Fibroblast of lung (primary cell): ENCODE results near the gene SHQ1. TPM values are rescaled to one million over a fixed set of nuclear protein-coding genes. Genes with fewer than 3 reads are reported as not detected.

ENCODE experiments used
- DNase-seq, 2 donors: peaks; one replicate each; pipeline versions ENCODE4 v3.0.0 to v3.0.0-alpha.2; 2010; ENCODE audit warnings: low read depth in 2 of 2
- H2AFZ ChIP-seq: 2 replicates; pipeline ENCODE4 v1.5.1; 2012; ENCODE audit warnings: low read length, control low read depth, inconsistent platforms
- H3K27ac ChIP-seq: 2 replicates; pipeline ENCODE4 v1.5.1; 2011; ENCODE audit warnings: low read length, control low read depth; ENCODE audit not compliant: insufficient read depth
- H3K27me3 ChIP-seq: 2 replicates; pipeline ENCODE4 v1.5.1; 2011; ENCODE audit warnings: mild to moderate bottlenecking, low read length; ENCODE audit not compliant: control insufficient read depth, insufficient read depth
- H3K36me3 ChIP-seq: 2 replicates; pipeline ENCODE4 v1.5.1; 2011; ENCODE audit warnings: low read length; ENCODE audit not compliant: control insufficient read depth, insufficient read depth
- H3K4me1 ChIP-seq: 2 replicates; pipeline ENCODE4 v1.5.1; 2011; ENCODE audit warnings: low read length; ENCODE audit not compliant: control insufficient read depth, insufficient read depth; ENCODE audit errors: extremely low read depth
- H3K4me2 ChIP-seq: 2 replicates; pipeline ENCODE4 v1.5.1; 2011; ENCODE audit warnings: low read length, control low read depth; ENCODE audit not compliant: insufficient read depth; ENCODE audit errors: extremely low read depth
- H3K4me3 ChIP-seq, 4 experiments: fragments of 200-600 bp in 1 of 4; sonication (generic) in 1 of 4; replicated peaks in 1 of 4; 2 replicates each; pipeline ENCODE4 v1.5.1; 2011 to 2016; ENCODE audit warnings: low read length in 4 of 4, low read depth in 3 of 4, mild to moderate bottlenecking in 3 of 4, control low read depth in 2 of 4, inconsistent platforms in 1 of 4, mixed read lengths in 1 of 4; ENCODE audit not compliant: insufficient read depth in 1 of 4; ENCODE audit errors: control extremely low read depth in 1 of 4
- H3K79me2 ChIP-seq: 2 replicates; pipeline ENCODE4 v1.5.1; 2012; ENCODE audit warnings: mild to moderate bottlenecking, low read length, inconsistent platforms; ENCODE audit not compliant: control insufficient read depth, insufficient read depth
- H3K9ac ChIP-seq: 2 replicates; pipeline ENCODE4 v1.5.1; 2011; ENCODE audit warnings: mild to moderate bottlenecking, low read length, control low read depth; ENCODE audit not compliant: insufficient read depth
- H3K9me3 ChIP-seq: 2 replicates; pipeline ENCODE4 v1.5.1; 2012; ENCODE audit warnings: low read depth, low read length; ENCODE audit not compliant: control insufficient read depth, insufficient read depth
- H4K20me1 ChIP-seq: 2 replicates; pipeline ENCODE4 v1.5.1; 2011; ENCODE audit warnings: low read length; ENCODE audit not compliant: control insufficient read depth, insufficient read depth; ENCODE audit errors: extremely low read depth
- CTCF ChIP-seq, 2 donors: IDR thresholded peaks in 1 of 2; conservative IDR thresholded peaks in 1 of 2; 1 replicate in 1 of 2; 2 replicates in 1 of 2; pipeline ENCODE4 v1.5.1; 2011 to 2012; ENCODE audit warnings: low read length in 2 of 2, control low read depth in 1 of 2, inconsistent platforms in 1 of 2, low read depth in 1 of 2, mild to moderate bottlenecking in 1 of 2
- EZH2 ChIP-seq: IDR thresholded peaks from 2 replicates; pipeline ENCODE4 v1.5.1; 2012; ENCODE audit warnings: low read length, control low read depth, mild to moderate bottlenecking; ENCODE audit errors: missing control alignments
- polyA plus RNA-seq, 2 donors: library from polyadenylated mRNA; depleted of rRNA in 1 of 2; stranded (reverse) in 1 of 2; unstranded in 1 of 2; fragments of >200 nt; gene quantifications; 2 replicates each; pipeline ENCODE4 v1.2.1, GENCODE V29; 2011 to 2012; ENCODE audit warnings: missing spikeins in 1 of 2
- total RNA-seq: library from RNA; depleted of rRNA; stranded (reverse); fragments of >200 nt; gene quantifications from 2 replicates; pipeline ENCODE4 v1.2.1, GENCODE V29; 2014

Gene SHQ1
- total and polyA plus RNA-seq, 2 donors (not counting 1 experiment from before 2014, with no cell fraction given): 12.2 to 15.5 TPM

- Histone ChIP-seq H3K4me2 (no peak overlapping the region), H3K27ac (no peak overlapping the region), H3K9ac (no peak overlapping the region), H2AFZ (no peak overlapping the region), H3K27me3 (no peaks in the 10 kb centered on the region), H4K20me1 (no peaks in the 10 kb centered on the region), H3K79me2 (no peaks in the 10 kb centered on the region), H3K9me3 (no peaks in the 10 kb centered on the region), H3K4me1 (no peaks in the 10 kb centered on the region), H3K4me3 (no peak overlapping the region), H3K36me3 (no peaks in the 10 kb centered on the region)
- TF ChIP-seq EZH2: no peak
- TF ChIP-seq CTCF (conservative IDR thresholded peaks at IDR 0.05 in 1 of 2, IDR thresholded peaks at IDR 0.05 in 1 of 2; ENCODE audit: low read depth in 1 of 2, low read length in 2 of 2): no peak
- DNase-seq: no peak
These were observed 38.2 kb downstream of the SHQ1 start for GRCh38 chr3:72810063-72810462.

- Histone ChIP-seq H3K4me1 (no peaks in the 10 kb centered on the region), H3K27ac (no peak overlapping the region), H3K4me3 (no peak overlapping the region), H3K9ac (no peak overlapping the region), H3K9me3 (no peaks in the 10 kb centered on the region), H3K36me3 (peaks cover 2% of the 10 kb centered on the region), H3K4me2 (no peak overlapping the region), H3K27me3 (no peaks in the 10 kb centered on the region), H2AFZ (no peak overlapping the region), H3K79me2 (no peaks in the 10 kb centered on the region), H4K20me1 (no peaks in the 10 kb centered on the region)
- no peak for TF ChIP-seq EZH2
- TF ChIP-seq CTCF (conservative IDR thresholded peaks at IDR 0.05 in 1 of 2, IDR thresholded peaks at IDR 0.05 in 1 of 2; ENCODE audit: low read depth in 1 of 2, low read length in 2 of 2): no peak
- DNase-seq: no peak
These were observed 43.9 kb downstream of the SHQ1 start for GRCh38 chr3:72804361-72804760.

DNA sequence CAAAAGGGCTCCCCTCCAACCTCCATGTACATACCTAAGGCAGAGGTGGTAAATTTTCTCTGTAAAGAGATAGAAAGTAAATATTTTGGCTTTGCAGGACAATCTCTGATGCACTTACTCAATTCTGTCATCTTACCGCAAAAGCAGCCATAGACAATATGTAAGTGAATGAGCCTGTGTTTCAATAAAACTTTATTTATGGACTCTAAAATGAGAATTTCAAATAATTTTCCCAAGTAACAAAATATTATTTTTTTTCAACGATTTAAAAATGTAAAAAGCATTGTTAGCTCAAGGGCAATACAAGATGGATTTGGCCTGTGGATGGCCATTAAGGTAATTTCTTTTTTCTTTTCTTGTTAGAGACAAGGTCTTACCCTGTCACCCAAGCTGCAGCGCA is 44.7 kb downstream of the SHQ1 start:
- H4K20me1 ChIP-seq: no peaks in the 10 kb centered on the region
- H3K36me3 ChIP-seq: peaks cover 2% of the 10 kb centered on the region
- H3K4me1 ChIP-seq: no peaks in the 10 kb centered on the region
- H2AFZ ChIP-seq: no peak overlapping the region
- no peak for DNase-seq
- H3K9me3 ChIP-seq: no peaks in the 10 kb centered on the region
- H3K79me2 ChIP-seq: no peaks in the 10 kb centered on the region
- H3K27ac ChIP-seq: no peak overlapping the region
- H3K9ac ChIP-seq: no peak overlapping the region
- no peak overlapping the region for H3K4me3 ChIP-seq
- H3K27me3 ChIP-seq: no peaks in the 10 kb centered on the region
- no peak overlapping the region for H3K4me2 ChIP-seq
- TF ChIP-seq CTCF (conservative IDR thresholded peaks at IDR 0.05 in 1 of 2, IDR thresholded peaks at IDR 0.05 in 1 of 2; ENCODE audit: low read depth in 1 of 2, low read length in 2 of 2) (no peak), EZH2 (no peak)
